Activated CD8-positive, alpha-beta T cell treated with anti-CD3 and anti-CD28 coated beads, Interleukin-2, amount 10 ng/mL, durations not matched to agents 7 days and 5 days (primary cell): Measurements from ENCODE around the gene PET100. TPM values are rescaled to one million over a fixed set of nuclear protein-coding genes. Genes with fewer than 3 reads are reported as not detected.

Experiments
- ATAC-seq: fragments of 150-1000 bp; cut with Tn5 transposase; one replicate; pipeline ENCODE4 v1.10.0; 2021; ENCODE audit warnings: moderate library complexity
- CTCF ChIA-PET: fragments of 350-600 bp; sonication (Branson Sonifier 250); formaldehyde crosslinking; loops from one replicate; lab custom pipeline; 2021; ENCODE audit warnings: antibody characterized with exemption; lab: Charles Lee
- POLR2A ChIA-PET: fragments of 350-600 bp; sonication (Branson Sonifier 250); formaldehyde crosslinking; loops from one replicate; lab custom pipeline; 2021; ENCODE audit warnings: antibody characterized with exemption; lab: Charles Lee
- DNase-seq: peaks from one replicate; pipeline ENCODE4 v3.0.0-alpha.2; 2020
- H3K27ac Mint-ChIP-seq: one replicate; pipeline ENCODE4 v1.8.0; 2021; ENCODE audit warnings: mild to moderate bottlenecking, mixed read lengths
- H3K27me3 Mint-ChIP-seq: one replicate; pipeline ENCODE4 v1.8.0; 2021; ENCODE audit warnings: low read depth, mixed read lengths
- H3K36me3 Mint-ChIP-seq: one replicate; pipeline ENCODE4 v1.8.0; 2021; ENCODE audit warnings: low read depth, mixed read lengths
- H3K4me1 Mint-ChIP-seq: one replicate; pipeline ENCODE4 v1.8.0; 2021; ENCODE audit warnings: low read depth, mixed read lengths
- H3K4me3 Mint-ChIP-seq: one replicate; pipeline ENCODE4 v1.8.0; 2021; ENCODE audit warnings: mild to moderate bottlenecking, mixed read lengths
- H3K9me3 Mint-ChIP-seq: one replicate; pipeline ENCODE4 v1.8.0; 2022; ENCODE audit warnings: mixed read lengths; ENCODE audit not compliant: insufficient read depth
- total RNA-seq, 2 experiments: library from RNA; stranded (reverse); gene quantifications; one replicate each; pipeline ENCODE4 v1.2.3, GENCODE V29; 2021

PET100 gene
- total RNA-seq, 2 experiments from 2014 or later: 125 to 136 TPM

DNA sequence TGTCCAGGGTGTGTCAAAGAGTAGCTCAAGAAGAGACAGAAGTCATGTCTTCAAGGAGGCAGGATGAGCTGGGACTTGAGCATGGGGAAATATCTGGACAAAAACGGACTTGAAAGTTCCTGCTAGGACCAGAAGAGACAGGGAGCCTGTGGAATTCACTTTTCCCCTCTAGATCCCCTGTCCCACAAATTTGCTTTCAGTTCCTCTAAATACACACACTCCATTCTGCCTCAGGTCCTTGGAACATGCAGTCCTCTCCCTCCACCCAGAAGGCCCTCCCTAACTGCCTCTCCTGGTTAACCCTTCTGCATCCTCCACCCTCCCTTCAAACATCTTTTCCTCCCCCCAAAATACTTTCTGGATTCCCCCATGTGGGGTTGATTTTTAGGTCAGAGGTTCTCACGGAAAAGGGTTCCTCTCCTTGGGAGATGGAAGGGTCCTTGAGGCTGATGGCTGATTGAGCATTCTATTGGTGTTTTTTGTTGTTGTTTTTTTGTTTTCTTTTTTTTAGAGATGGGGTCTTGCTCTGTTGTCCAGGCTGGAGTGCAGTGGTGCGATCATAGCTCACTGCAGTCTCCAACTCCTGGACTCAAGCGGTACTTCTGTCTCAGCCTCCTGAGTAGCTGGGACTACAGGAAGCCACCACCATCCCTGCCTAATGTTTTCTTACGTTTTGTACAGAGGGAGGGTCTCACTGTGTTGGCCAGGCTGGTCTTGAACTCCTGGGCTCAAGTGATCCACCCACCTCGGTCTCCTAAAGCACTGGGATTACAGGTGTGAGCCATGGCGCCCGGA, 32.3 kb downstream of the PET100 start:
- DNase-seq (no peak), ATAC-seq (no peak)
- H3K4me1 Mint-ChIP-seq: peaks cover 16% of the 10 kb centered on the region
- H3K9me3 Mint-ChIP-seq: no peaks in the 10 kb centered on the region
- H3K36me3 Mint-ChIP-seq: no peaks in the 10 kb centered on the region
- H3K27me3 Mint-ChIP-seq: peaks cover 4% of the 10 kb centered on the region
- H3K27ac Mint-ChIP-seq: no peak overlapping the region
- CTCF ChIA-PET: interaction anchor here (1.4 to 2.1 kb wide), 3 partner anchors 10 to 94 kb away, joined by 4 to 17 read pairs (median 6); partner anchors contain the start of gene TRAPPC5
- H3K4me3 Mint-ChIP-seq: no peak overlapping the region
- POLR2A ChIA-PET: no interaction called here

DNA sequence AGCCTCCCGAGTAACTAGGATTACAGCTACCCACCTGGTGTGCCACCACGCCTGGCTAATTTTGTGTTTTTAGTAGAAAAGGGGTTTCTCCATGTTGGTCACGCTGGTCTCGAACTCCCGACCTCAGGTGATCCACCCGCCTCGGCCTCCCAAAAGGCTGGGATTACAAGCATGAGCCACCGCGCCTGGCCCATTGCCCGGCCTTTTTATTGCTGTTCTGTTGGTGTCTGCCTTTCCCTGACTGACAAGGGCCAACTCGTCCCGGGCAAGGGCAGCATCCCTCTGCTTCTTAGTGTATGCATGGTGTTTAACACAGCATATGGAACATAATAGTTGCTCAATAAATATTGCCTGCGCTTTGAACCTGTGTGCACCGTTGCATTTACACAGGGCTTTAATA, 33.1 kb downstream of the PET100 start:
- POLR2A ChIA-PET: no interaction called here
- no peak for ATAC-seq
- CTCF ChIA-PET: interaction anchor here (1.5 kb wide), 1 partner anchor 18 kb away, joined by 7 read pairs; the partner anchor contains the start of gene TRAPPC5

DNA sequence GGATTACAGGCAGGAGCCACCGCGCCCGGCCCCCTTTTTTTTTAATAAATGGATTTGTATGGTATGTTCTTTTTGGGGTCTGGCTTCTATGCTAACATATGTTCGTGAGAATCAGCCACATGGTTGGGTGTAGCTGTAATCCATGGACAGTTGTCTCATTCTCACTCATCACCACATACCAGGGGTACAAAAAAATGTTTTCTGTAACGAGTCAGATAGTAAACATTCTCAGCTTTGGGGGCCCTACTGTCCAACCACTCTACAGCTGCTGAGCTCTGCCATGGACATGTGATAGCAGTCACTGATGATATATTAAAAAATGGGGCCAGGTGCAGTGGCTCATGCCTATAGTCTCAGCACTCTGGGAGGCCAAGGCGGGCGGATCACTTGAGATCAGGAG, 34.1 kb downstream of the PET100 start:
- CTCF ChIA-PET: interaction anchor here (1.5 kb wide), 2 partner anchors 17 to 96 kb away, joined by 5 to 7 read pairs; partner anchors contain the start of gene TRAPPC5
- ATAC-seq: no peak

More for the DNA sequence above, 33.1 kb downstream of the PET100 start:
- peaks cover 5% of the 10 kb centered on the region for H3K27me3 Mint-ChIP-seq
- H3K36me3 Mint-ChIP-seq: no peaks in the 10 kb centered on the region
- no peaks in the 10 kb centered on the region for H3K9me3 Mint-ChIP-seq
- no peak for DNase-seq
- H3K4me3 Mint-ChIP-seq: no peak overlapping the region
- H3K27ac Mint-ChIP-seq: no peak overlapping the region
- peaks cover 9% of the 10 kb centered on the region for H3K4me1 Mint-ChIP-seq

DNA sequence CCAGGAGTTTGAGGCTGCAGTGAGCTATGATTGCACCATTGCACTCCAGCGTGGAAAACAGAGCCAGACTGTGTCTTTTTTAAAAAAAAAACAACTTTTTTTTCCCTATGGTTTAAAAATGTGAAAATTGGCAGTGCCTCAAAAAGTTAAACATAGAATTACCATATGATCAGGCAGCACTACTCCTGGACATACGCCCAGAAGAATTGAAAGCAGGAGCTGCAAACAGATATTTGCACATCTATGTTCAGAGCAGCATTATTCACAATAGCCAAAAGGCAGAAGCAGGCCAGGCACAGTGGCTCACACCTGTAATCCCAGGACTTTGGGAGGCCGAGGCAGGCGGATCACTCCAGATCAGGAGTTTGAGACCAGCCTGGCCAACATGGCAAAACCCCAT, 35.5 kb downstream of the PET100 start:
- Mint-ChIP-seq H3K27ac (no peak overlapping the region), H3K36me3 (no peaks in the 10 kb centered on the region), H3K4me3 (no peak overlapping the region), H3K27me3 (peaks cover 10% of the 10 kb centered on the region), H3K4me1 (peaks cover 14% of the 10 kb centered on the region), H3K9me3 (no peaks in the 10 kb centered on the region)
- POLR2A ChIA-PET: no interaction called here
- CTCF ChIA-PET: interaction anchor here (1.5 kb wide), 1 partner anchor 97 kb away, joined by 5 read pairs; no protein-coding TSS in a partner anchor
- DNase-seq (no peak), ATAC-seq (no peak)

More for the DNA sequence above, 34.1 kb downstream of the PET100 start:
- POLR2A ChIA-PET: no interaction called here
- Mint-ChIP-seq H3K27me3 (peaks cover 5% of the 10 kb centered on the region), H3K9me3 (no peaks in the 10 kb centered on the region), H3K27ac (no peak overlapping the region), H3K4me3 (no peak overlapping the region), H3K4me1 (peaks cover 3% of the 10 kb centered on the region), H3K36me3 (no peaks in the 10 kb centered on the region)
- no peak for DNase-seq

DNA sequence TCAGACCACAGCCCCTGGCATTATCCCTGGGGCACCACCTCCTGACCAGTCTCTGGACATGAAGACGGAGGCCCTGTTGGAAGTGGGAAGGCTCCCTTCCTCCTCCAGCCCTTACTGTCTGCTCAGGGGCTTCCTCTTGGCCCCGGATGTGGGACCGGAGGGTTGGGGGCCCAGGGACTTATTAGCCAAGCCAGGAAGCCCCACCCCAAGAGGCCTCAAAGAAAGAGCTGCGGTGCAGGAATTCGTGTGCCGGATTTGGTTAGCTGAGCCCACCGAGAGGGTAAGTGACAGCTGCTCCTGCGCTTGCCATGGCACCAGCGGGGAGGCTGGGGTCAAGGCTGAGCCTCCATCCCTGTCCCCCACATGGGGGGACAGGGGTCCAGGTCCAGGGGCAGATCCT, 39.2 kb downstream of the PET100 start, which contains the start of gene RETN:
Gene RETN (plus strand): TSS at position 208 of the 400 bp plus-strand sequence. CDS start 278 bp downstream, outside the sequence.
- Mint-ChIP-seq H3K36me3 (no peaks in the 10 kb centered on the region), H3K27ac (peak within 1 kb of the TSS; percentile 68), H3K9me3 (no peaks in the 10 kb centered on the region), H3K27me3 (peaks cover 19% of the 10 kb centered on the region), H3K4me3 (peak within 1 kb of the TSS; percentile 30), H3K4me1 (peaks cover 25% of the 10 kb centered on the region)
- no peak for ATAC-seq
- no peak for DNase-seq
- POLR2A ChIA-PET: interaction anchor here (1.0 to 1.8 kb wide), 4 partner anchors 8 to 32 kb away, joined by 3 to 5 read pairs (median 4); partner anchors contain the start of gene STXBP2
- CTCF ChIA-PET: interaction anchor here (0.5 to 4.7 kb wide), 3 partner anchors 12 to 418 kb away, joined by 3 to 33 read pairs (median 6); partner anchors contain the start of gene TRAPPC5

DNA sequence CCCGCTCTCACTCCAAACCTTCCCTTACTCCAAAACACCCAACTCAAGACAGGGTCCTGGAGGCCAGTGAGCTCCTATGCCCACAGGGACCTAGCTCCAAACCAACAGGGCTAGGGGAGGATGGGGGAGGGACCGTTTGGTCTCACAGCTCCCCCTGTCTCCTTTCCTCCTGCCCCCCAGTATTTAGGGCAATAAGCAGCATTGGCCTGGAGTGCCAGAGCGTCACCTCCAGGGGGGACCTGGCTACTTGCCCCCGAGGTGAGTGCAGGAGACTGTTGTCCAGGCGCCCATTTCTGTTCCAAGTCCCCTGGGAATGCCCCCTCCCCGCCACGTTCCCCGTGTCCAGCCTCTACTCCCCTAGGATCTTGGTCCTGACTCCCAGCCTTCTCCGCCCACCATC, 40.0 kb downstream of the PET100 start:
- no peaks in the 10 kb centered on the region for H3K9me3 Mint-ChIP-seq
- no peaks in the 10 kb centered on the region for H3K36me3 Mint-ChIP-seq
- ATAC-seq (no peak), DNase-seq (no peak)
- peak overlapping the region; percentile 30 for H3K4me3 Mint-ChIP-seq
- peaks cover 21% of the 10 kb centered on the region for H3K27me3 Mint-ChIP-seq
- H3K27ac Mint-ChIP-seq: peak overlapping the region; percentile 68
- CTCF ChIA-PET: interaction anchor here (0.5 to 4.7 kb wide), 3 partner anchors 11 to 418 kb away, joined by 3 to 33 read pairs (median 6); partner anchors contain the start of gene TRAPPC5
- peaks cover 32% of the 10 kb centered on the region for H3K4me1 Mint-ChIP-seq
- POLR2A ChIA-PET: interaction anchor here (0.6 to 1.6 kb wide), 4 partner anchors 9 to 499 kb away, joined by 3 to 5 read pairs (median 3); partner anchors contain the start of gene STXBP2

DNA sequence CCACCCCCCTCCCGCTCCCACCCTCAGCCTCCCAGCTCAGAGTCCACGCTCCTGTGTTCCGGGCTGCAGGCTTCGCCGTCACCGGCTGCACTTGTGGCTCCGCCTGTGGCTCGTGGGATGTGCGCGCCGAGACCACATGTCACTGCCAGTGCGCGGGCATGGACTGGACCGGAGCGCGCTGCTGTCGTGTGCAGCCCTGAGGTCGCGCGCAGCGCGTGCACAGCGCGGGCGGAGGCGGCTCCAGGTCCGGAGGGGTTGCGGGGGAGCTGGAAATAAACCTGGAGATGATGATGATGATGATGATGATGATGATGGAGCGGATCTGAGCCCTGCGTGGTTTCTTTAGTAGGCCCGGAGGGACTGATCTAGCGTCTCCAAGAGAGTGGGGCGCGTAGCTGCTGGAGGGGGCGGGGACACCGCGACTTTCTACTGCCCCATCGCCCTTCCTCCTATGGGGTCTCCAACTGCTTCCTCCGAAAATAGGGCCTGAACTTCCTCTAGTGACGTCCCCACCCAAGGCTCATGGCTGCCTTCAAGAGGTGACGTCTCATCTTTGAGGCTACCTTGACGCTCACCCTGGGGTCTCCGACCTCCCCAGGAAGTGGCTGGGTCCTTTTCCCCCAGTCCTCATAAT, 40.7 kb downstream of the PET100 start:
- Mint-ChIP-seq H3K27ac (peak overlapping the region; percentile 52), H3K4me3 (peak overlapping the region; percentile 65), H3K9me3 (no peaks in the 10 kb centered on the region), H3K27me3 (peaks cover 22% of the 10 kb centered on the region), H3K36me3 (no peaks in the 10 kb centered on the region), H3K4me1 (peaks cover 32% of the 10 kb centered on the region)
- DNase-seq (peak; percentile 62), ATAC-seq (peak; percentile 55)
- ChIA-PET POLR2A (interaction anchor here (0.6 to 1.0 kb wide), 2 partner anchors 9 to 500 kb away, joined by 3 read pairs; no protein-coding TSS in a partner anchor), CTCF (interaction anchor here (1.1 to 4.7 kb wide), 4 partner anchors 11 to 234 kb away, joined by 3 to 33 read pairs (median 5); partner anchors contain the start of genes MAP2K7 and TRAPPC5)

DNA sequence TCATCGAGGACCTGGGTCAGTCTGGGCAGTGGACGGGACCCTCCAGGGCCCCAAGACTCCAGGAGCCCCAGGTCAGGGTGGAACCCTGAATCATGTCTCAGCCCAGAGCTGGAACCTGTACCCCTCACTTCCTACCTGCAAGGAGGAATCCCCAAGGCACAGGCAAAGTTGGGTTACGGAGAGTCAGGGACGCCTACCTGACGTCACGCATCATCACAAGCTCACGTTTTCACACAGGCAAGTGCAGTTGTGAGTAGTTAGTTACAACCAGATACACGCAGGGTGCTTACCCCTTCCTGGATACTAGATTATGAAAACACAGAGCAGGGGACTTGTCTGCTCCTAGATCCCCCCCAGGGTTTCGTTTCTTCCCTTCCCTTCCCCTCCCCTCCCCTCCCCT, 41.2 kb downstream of the PET100 start:
- Mint-ChIP-seq H3K27me3 (peaks cover 22% of the 10 kb centered on the region), H3K36me3 (no peaks in the 10 kb centered on the region), H3K9me3 (no peaks in the 10 kb centered on the region), H3K4me1 (peaks cover 33% of the 10 kb centered on the region), H3K27ac (no peak overlapping the region), H3K4me3 (peak overlapping the region; percentile 65)
- ATAC-seq (no peak), DNase-seq (no peak)
- CTCF ChIA-PET: interaction anchor here (1.1 to 4.7 kb wide), 3 partner anchors 10 to 233 kb away, joined by 3 to 33 read pairs (median 4); partner anchors contain the start of genes MAP2K7 and TRAPPC5
- POLR2A ChIA-PET: interaction anchor here (0.8 kb wide), 1 partner anchor 14 kb away, joined by 3 read pairs; no protein-coding TSS in a partner anchor

DNA sequence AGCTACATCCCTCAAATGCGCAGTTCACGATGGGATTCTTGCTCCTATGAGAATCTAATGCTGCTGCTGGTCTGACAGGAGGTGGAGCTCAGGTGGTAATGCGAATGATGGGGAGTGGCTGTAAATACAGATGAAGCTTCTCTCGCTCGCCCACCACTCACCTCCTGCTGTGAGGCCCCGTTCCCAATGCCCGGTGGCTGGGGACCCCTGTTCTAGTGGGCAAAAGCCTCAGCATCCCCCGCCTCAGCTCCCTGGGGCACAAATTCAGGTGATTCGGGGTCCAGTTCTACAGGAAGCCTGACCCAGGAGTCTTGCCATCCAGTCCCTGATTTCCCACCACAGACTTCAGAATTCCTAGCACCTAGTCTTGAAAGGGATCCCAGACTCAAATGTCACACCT, 42.9 kb downstream of the PET100 start:
- Mint-ChIP-seq H3K4me1 (peaks cover 50% of the 10 kb centered on the region), H3K27me3 (peaks cover 22% of the 10 kb centered on the region), H3K27ac (no peak overlapping the region), H3K36me3 (no peaks in the 10 kb centered on the region), H3K9me3 (no peaks in the 10 kb centered on the region), H3K4me3 (no peak overlapping the region)
- DNase-seq (no peak), ATAC-seq (no peak)
- POLR2A ChIA-PET: no interaction called here
- CTCF ChIA-PET: no interaction called here

DNA sequence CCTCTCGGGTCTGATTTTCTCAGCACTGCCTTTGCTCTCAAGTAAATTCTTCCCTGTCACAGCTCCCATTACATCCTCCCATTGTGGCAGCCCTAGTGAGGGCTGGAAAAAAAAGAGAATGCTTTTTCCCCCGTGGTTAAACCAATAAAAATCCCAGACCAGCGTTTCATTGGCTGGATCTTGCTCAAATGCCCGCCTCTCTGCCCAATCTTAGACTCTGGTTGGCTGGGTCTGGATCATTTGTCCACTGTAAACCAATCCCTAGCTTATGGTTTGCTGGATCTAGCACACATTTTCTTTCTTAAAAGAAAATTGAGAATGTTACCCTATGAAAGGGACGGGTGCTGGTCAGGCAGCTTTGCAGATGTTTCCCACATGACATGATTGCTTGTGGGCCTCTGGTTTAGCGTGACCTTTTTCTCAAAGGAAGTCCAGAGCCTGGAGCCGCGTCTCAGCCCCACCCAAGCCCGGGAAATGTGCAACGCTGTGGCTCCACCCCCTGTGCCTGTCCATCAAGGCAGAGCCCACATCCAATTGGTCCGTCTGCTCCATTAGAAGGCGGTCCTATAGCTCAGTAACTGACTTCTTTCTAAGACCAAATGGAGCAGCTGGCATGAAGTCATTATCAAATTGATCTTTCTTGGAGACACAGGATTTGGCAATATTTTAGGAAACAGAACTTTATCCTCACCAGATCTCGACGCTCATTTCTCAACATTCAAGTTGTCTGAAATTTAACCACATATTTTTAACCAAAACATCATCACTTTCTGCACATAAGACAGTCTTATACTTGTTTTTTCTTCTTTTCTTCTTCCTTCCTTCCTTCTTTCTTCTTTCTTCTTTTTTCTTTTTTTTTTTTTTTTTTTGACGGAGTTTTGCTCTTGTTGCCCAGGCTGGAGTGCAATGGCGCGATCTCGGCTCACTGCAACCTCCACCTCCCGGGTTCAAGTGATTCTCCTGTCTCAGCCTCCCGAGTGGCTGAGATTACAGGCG, 44.7 kb downstream of the PET100 start:
- H3K36me3 Mint-ChIP-seq: no peaks in the 10 kb centered on the region
- no peak overlapping the region for H3K27ac Mint-ChIP-seq
- DNase-seq (peak; percentile 48), ATAC-seq (peak; percentile 45)
- CTCF ChIA-PET: interaction anchor here (1.0 kb wide), 1 partner anchor 17 kb away, joined by 4 read pairs; no protein-coding TSS in a partner anchor
- no peak overlapping the region for H3K4me3 Mint-ChIP-seq
- H3K27me3 Mint-ChIP-seq: peaks cover 30% of the 10 kb centered on the region
- POLR2A ChIA-PET: no interaction called here
- no peaks in the 10 kb centered on the region for H3K9me3 Mint-ChIP-seq
- peaks cover 57% of the 10 kb centered on the region for H3K4me1 Mint-ChIP-seq
